NB4 (cell line): ENCODE results near the gene PRDM15.

Experiments
- CTCF ChIP-seq: IDR thresholded peaks from one replicate; pipeline ENCODE4 v1.5.1; 2012; ENCODE audit warnings: low read depth, low read length
- MAX ChIP-seq: IDR thresholded peaks from 2 replicates; pipeline ENCODE4 v1.6.1; 2011; ENCODE audit warnings: low read depth, low read length
- MYC ChIP-seq: IDR thresholded peaks from 2 replicates; pipeline ENCODE4 v1.6.1; 2011; ENCODE audit warnings: low read depth, low read length
- POLR2A ChIP-seq: IDR thresholded peaks from 2 replicates; pipeline ENCODE4 v1.6.1; 2011; ENCODE audit warnings: mild to moderate bottlenecking; ENCODE audit not compliant: insufficient read length; ENCODE audit errors: extremely low read depth

GRCh38 chr21:41848533-41848932 lies 30.6 kb downstream of the PRDM15 start:
- TF ChIP-seq POLR2A (no peak), CTCF (no peak), MYC (no peak), MAX (no peak)
